SJSA1 (cell line): ENCODE data around the gene SERPING1. TPM values are rescaled to one million over a fixed set of nuclear protein-coding genes. Genes with fewer than 3 reads are reported as not detected.

Experiments
- DNase-seq, 2 experiments: peaks; one replicate each; pipeline ENCODE4 v3.0.0-alpha.2; 2015 to 2020; ENCODE audit warnings: low spot score in 2 of 2, low read depth in 1 of 2
- H3K27ac ChIP-seq: fragments of 250-450 bp; sonication (Bioruptor Pico); 2 replicates; pipeline ENCODE4 v1.5.1; 2020; ENCODE audit warnings: mild to moderate bottlenecking, moderate library complexity
- H3K27me3 ChIP-seq: fragments of 250-450 bp; sonication (Bioruptor Pico); replicated peaks from 2 replicates; pipeline ENCODE4 v1.5.1; 2020; ENCODE audit warnings: mild to moderate bottlenecking, moderate library complexity
- H3K36me3 ChIP-seq: fragments of 250-450 bp; sonication (Bioruptor Pico); 2 replicates; pipeline ENCODE4 v1.5.1; 2020; ENCODE audit warnings: mild to moderate bottlenecking
- H3K4me1 ChIP-seq: fragments of 250-450 bp; sonication (Bioruptor Pico); replicated peaks from 2 replicates; pipeline ENCODE4 v1.6.1; 2021; ENCODE audit warnings: mild to moderate bottlenecking
- H3K4me3 ChIP-seq: fragments of 250-450 bp; sonication (Bioruptor Pico); 2 replicates; pipeline ENCODE4 v1.5.1; 2020; ENCODE audit warnings: mild to moderate bottlenecking
- H3K9me3 ChIP-seq: fragments of 250-450 bp; sonication (Bioruptor Pico); replicated peaks from 2 replicates; pipeline ENCODE4 v1.5.1; 2020; ENCODE audit warnings: mild to moderate bottlenecking
- total RNA-seq: library from RNA; depleted of rRNA; stranded (reverse); fragments of >200 nt; shearing (Covaris generic); gene quantifications from 2 replicates; pipeline ENCODE4 v1.2.3, GENCODE V29; 2014

The SERPING1 gene
- total RNA-seq, 1 experiment from 2014 or later: not detected

DNA sequence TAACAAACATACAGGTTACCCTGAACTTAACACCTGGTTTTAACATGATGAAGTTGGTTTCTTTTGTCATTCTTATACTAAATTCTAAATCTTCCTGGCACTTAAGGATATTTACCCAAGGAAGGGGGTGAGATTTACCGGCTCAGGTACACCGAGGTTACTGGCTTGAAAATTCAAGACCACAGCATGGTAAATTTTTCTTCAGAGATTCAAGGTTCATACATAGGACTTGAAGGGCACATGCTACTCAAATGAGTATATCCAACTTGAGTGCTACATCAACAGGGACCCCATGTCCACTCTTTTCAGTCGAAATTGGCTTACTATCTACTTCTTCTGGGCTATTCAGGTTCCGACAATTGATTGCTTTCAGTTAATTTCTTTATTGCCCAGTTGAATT, 12.7 kb downstream of the SERPING1 start:
- H3K4me3 ChIP-seq: no peak overlapping the region
- no peaks in the 10 kb centered on the region for H3K36me3 ChIP-seq
- H3K9me3 ChIP-seq: no peaks in the 10 kb centered on the region
- H3K27ac ChIP-seq: no peak overlapping the region
- H3K27me3 ChIP-seq: peaks cover 11% of the 10 kb centered on the region
- DNase-seq: no peak
- no peaks in the 10 kb centered on the region for H3K4me1 ChIP-seq

DNA sequence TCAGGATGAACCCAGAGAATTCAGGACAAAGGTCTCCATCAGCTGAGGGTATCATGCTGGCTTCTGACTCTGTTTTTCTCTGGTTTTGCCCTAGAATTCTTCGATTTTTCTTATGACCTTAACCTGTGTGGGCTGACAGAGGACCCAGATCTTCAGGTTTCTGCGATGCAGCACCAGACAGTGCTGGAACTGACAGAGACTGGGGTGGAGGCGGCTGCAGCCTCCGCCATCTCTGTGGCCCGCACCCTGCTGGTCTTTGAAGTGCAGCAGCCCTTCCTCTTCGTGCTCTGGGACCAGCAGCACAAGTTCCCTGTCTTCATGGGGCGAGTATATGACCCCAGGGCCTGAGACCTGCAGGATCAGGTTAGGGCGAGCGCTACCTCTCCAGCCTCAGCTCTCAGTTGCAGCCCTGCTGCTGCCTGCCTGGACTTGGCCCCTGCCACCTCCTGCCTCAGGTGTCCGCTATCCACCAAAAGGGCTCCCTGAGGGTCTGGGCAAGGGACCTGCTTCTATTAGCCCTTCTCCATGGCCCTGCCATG, 16.8 kb downstream of the SERPING1 start:
- peaks cover 7% of the 10 kb centered on the region for H3K27me3 ChIP-seq
- no peaks in the 10 kb centered on the region for H3K9me3 ChIP-seq
- DNase-seq: no peak
- H3K27ac ChIP-seq: no peak overlapping the region
- H3K36me3 ChIP-seq: no peaks in the 10 kb centered on the region
- no peak overlapping the region for H3K4me3 ChIP-seq
- H3K4me1 ChIP-seq: no peaks in the 10 kb centered on the region

DNA sequence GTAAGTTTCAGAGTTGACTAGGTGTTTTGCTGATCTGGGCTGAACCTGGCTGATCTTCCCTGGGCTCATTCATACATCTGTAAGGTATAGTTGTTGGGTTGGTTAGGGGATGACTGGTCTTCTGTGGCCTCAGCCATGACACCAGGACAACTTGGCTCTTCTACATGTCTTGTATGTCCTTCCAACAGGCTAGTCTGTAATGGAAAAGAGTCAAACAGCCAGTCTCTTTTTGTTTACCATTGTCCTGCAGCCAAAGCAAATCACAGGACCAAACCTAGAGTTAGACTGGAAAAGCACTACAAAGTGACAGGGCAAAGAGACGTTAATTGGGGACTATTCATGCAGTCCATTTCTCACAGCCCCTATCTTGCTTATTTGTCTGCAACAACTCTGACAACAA, 17.8 kb downstream of the SERPING1 start:
- no peaks in the 10 kb centered on the region for H3K36me3 ChIP-seq
- no peaks in the 10 kb centered on the region for H3K4me1 ChIP-seq
- no peak overlapping the region for H3K27ac ChIP-seq
- no peak for DNase-seq
- peaks cover 3% of the 10 kb centered on the region for H3K27me3 ChIP-seq
- H3K4me3 ChIP-seq: no peak overlapping the region
- H3K9me3 ChIP-seq: peaks cover 3% of the 10 kb centered on the region

DNA sequence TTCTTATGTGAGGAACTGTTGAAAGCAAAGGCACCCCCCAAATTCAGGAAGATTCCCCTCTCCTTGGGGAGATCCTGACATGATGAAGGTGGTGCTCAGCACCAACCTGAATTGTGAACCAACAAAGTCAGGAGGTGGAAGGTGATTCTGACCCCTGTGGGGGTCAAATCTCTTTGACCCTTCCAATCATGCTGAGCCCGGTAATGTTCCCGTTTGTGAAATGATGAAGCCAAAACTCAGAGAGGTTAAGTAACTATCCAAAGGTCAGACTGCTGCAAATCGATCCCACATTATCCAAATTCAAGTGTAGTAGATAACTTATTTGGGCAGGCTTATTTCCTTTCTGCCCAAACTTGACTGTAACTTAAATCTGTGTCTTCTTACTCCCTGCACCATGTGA, 19.1 kb downstream of the SERPING1 start:
- DNase-seq: no peak
- Histone ChIP-seq H3K4me1 (no peaks in the 10 kb centered on the region), H3K27ac (no peak overlapping the region), H3K9me3 (peaks cover 3% of the 10 kb centered on the region), H3K4me3 (no peak overlapping the region), H3K36me3 (no peaks in the 10 kb centered on the region), H3K27me3 (no peaks in the 10 kb centered on the region)

DNA sequence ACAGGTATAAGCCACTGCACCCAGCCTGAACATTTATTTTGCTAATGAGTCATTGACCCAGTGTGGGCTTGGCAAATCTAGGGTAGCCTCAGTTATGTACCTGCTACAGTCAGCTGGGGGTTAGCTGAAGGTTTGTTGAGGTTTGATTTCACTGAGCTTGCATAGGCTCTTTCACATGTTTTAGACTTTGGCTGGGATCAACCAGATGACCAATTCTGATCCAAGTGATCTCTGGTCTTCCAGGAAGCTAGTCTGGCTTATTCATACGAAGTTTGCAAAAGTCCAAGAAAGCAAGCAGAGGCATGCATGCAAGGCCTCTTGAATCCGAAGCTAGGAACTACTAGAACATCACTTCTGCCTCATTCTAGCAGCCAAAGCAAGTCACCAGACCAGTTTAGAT, 21.0 kb downstream of the SERPING1 start:
- no peaks in the 10 kb centered on the region for H3K27me3 ChIP-seq
- no peak overlapping the region for H3K27ac ChIP-seq
- peaks cover 3% of the 10 kb centered on the region for H3K9me3 ChIP-seq
- no peaks in the 10 kb centered on the region for H3K4me1 ChIP-seq
- no peak for DNase-seq
- no peak overlapping the region for H3K4me3 ChIP-seq
- H3K36me3 ChIP-seq: no peaks in the 10 kb centered on the region

DNA sequence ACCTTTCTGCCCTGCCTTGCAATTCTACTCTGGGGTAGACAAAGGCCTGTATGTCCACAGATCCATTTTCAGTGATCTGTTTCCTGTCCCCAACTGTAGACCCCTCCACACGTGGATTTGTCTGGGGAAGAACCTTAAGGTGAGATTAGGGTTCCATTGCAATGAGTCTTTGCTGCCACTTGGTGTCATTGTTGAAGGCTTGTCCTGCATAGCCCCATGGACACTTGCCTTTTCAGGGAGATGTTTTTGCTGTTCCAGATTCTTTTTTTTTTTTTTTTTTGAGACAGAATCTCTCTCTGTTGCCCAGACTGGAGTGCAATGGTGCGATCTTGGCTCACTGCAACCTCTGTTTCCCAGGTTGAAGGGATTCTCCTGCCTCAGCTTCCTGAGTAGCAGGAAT, 21.8 kb downstream of the SERPING1 start:
- no peaks in the 10 kb centered on the region for H3K36me3 ChIP-seq
- no peak overlapping the region for H3K27ac ChIP-seq
- no peaks in the 10 kb centered on the region for H3K4me1 ChIP-seq
- H3K27me3 ChIP-seq: no peaks in the 10 kb centered on the region
- no peak for DNase-seq
- H3K4me3 ChIP-seq: no peak overlapping the region
- peaks cover 3% of the 10 kb centered on the region for H3K9me3 ChIP-seq

DNA sequence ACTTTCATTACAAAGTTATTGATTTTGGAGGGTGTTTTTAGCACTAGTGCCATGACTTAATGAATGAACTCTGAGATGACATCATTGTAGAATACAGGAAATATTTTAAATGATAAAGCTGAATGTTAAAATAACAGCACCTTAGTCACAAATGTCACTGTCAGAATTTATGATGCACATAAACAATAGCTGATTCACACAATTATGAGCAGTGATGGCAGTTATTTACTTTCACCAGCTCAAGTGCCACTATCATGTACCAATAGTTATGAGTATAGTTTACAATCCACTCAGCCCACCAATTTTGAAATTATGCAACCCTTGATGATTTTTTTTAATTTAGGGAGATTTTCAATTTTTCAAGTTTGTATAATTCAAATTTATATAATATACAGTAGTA, 23.0 kb downstream of the SERPING1 start:
- Histone ChIP-seq H3K4me3 (no peak overlapping the region), H3K27me3 (no peaks in the 10 kb centered on the region), H3K9me3 (peaks cover 3% of the 10 kb centered on the region), H3K36me3 (no peaks in the 10 kb centered on the region), H3K27ac (no peak overlapping the region), H3K4me1 (no peaks in the 10 kb centered on the region)
- no peak for DNase-seq

DNA sequence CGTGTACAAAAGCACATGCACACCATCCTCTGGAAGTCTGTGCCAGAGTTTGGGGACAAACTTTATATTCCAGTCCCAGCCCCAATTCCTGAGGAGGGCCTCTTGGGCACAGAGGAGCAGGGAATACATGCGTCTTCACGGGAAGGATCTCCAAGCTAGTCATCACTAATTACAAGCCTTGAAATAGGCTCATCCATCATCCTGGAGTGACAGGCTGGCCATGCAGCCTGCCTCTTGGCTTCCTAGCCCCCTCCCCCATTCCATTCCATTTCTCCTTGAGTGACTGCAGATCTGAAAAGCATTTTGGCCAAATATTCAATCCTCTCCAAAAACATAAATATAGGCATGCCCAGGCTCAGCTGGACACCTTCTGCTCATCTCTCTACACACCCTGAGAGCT, 24.8 kb downstream of the SERPING1 start:
- peaks cover 3% of the 10 kb centered on the region for H3K9me3 ChIP-seq
- H3K4me3 ChIP-seq: no peak overlapping the region
- no peak for DNase-seq
- H3K27ac ChIP-seq: no peak overlapping the region
- H3K36me3 ChIP-seq: no peaks in the 10 kb centered on the region
- no peaks in the 10 kb centered on the region for H3K27me3 ChIP-seq
- no peaks in the 10 kb centered on the region for H3K4me1 ChIP-seq

DNA sequence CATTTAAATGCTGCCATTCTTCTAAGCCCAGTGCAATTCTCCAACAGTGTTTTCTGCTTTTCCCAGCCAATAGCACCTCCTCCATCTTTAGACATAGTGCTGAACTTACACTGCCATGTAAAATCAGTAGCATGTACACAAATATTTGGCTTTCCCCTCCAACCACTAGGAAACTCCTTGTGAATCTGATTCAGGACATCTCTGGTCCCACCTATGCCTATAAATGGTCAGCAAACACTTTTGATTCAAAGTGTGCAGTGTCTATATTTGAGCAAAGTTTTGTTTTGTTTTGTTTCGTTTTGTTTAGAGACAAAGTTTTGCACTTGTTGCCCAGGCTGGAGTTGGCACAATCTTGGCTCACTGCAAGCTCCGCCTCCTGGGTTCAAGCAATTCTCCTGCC, 27.4 kb downstream of the SERPING1 start:
- Histone ChIP-seq H3K4me3 (no peak overlapping the region), H3K27me3 (no peaks in the 10 kb centered on the region), H3K36me3 (no peaks in the 10 kb centered on the region), H3K9me3 (peaks cover under 1% of the 10 kb centered on the region), H3K27ac (no peak overlapping the region), H3K4me1 (no peaks in the 10 kb centered on the region)
- DNase-seq: no peak

GRCh38 chr11:57626895-57627294, 29.4 kb downstream of the SERPING1 start:
- Histone ChIP-seq H3K4me3 (no peak overlapping the region), H3K9me3 (no peaks in the 10 kb centered on the region), H3K27me3 (peaks cover 12% of the 10 kb centered on the region), H3K4me1 (no peaks in the 10 kb centered on the region), H3K27ac (no peak overlapping the region), H3K36me3 (no peaks in the 10 kb centered on the region)
- DNase-seq: no peak

GRCh38 chr11:57630171-57630570, 32.7 kb downstream of the SERPING1 start:
- no peak overlapping the region for H3K27ac ChIP-seq
- no peak overlapping the region for H3K4me3 ChIP-seq
- peaks cover 15% of the 10 kb centered on the region for H3K27me3 ChIP-seq
- DNase-seq: no peak
- H3K36me3 ChIP-seq: no peaks in the 10 kb centered on the region
- H3K4me1 ChIP-seq: no peaks in the 10 kb centered on the region
- no peaks in the 10 kb centered on the region for H3K9me3 ChIP-seq

DNA sequence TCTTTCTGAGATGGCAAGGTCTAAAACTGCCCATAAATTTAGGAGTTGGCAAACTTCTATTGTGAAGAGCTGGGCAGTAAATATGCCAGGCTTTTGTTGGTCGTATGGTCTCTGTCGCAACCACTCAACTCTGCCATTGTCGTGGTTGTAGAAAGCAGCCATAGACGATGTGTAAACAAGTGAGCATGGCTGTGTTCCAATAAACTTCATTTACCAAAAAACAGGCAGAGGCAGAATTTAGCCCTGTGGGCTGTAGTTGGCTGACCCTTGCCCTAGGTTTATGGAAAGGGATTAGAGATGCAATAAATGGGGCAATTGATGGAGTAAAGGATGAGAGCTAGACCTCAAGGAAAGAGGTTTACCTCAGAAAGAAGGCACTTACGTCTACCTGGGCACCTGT, 34.6 kb downstream of the SERPING1 start:
- H3K27me3 ChIP-seq: peaks cover 15% of the 10 kb centered on the region
- H3K36me3 ChIP-seq: no peaks in the 10 kb centered on the region
- no peak overlapping the region for H3K27ac ChIP-seq
- H3K4me3 ChIP-seq: no peak overlapping the region
- H3K9me3 ChIP-seq: no peaks in the 10 kb centered on the region
- DNase-seq: no peak
- no peaks in the 10 kb centered on the region for H3K4me1 ChIP-seq

GRCh38 chr11:57633394-57634070, 36.0 kb downstream of the SERPING1 start:
- Histone ChIP-seq H3K27ac (no peak overlapping the region), H3K9me3 (no peaks in the 10 kb centered on the region), H3K4me3 (no peak overlapping the region), H3K27me3 (peaks cover 15% of the 10 kb centered on the region), H3K36me3 (peaks cover 4% of the 10 kb centered on the region), H3K4me1 (peaks cover 7% of the 10 kb centered on the region)
- no peak for DNase-seq

DNA sequence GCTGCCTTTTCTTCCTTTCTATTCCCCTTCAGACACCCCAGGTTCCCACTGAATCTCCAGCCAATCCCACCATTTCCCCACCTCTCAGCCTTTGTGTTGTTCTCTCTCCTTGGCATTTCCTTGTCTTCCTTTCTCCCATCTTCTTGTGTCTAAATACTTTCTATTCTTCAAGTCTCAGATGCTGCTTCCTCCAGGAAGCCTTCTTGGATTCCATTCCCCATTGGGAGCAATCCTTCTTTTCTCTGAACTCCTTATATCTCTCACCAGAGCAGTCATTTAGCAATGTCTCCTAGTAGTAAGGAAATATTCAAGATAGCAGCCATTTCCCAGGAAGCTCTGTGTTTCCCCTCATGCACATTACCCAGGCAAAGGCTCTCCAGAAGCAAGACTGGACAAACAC, 36.8 kb downstream of the SERPING1 start:
- Histone ChIP-seq H3K36me3 (peaks cover 12% of the 10 kb centered on the region), H3K4me3 (no peak overlapping the region), H3K27ac (no peak overlapping the region), H3K4me1 (peaks cover 10% of the 10 kb centered on the region), H3K27me3 (peaks cover 15% of the 10 kb centered on the region), H3K9me3 (no peaks in the 10 kb centered on the region)
- no peak for DNase-seq

DNA sequence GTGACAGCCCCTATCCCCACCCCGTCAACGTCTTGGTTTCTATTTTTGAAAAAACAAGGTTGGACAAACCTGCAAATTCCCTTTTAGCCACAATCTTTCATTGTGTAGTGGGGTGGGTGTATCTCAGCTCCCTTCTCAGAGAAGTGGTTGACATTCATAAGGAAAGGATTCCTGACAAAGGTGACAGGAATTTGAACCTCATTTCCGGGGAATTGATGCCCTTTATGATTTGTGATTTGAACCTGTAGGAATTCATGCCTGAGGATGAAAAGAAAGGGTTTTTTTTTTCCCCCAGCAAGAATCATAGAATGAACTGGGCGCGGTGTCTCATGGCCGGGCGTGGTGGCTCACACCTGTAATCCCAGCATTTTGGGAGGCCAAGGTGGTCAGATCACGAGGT, 37.8 kb downstream of the SERPING1 start:
- no peak for DNase-seq
- Histone ChIP-seq H3K27me3 (peaks cover 15% of the 10 kb centered on the region), H3K4me3 (no peak overlapping the region), H3K27ac (no peak overlapping the region), H3K4me1 (peaks cover 18% of the 10 kb centered on the region), H3K36me3 (peaks cover 21% of the 10 kb centered on the region), H3K9me3 (no peaks in the 10 kb centered on the region)
